K562 (cell line): Measurements from ENCODE around the gene VIPR2. TPM values are rescaled to one million over a fixed set of nuclear protein-coding genes. Genes with fewer than 3 reads are reported as not detected.

Source experiments
- BHLHE40 ChIP-seq: IDR thresholded peaks from 2 replicates; pipeline ENCODE4 v1.6.1; 2011; ENCODE audit warnings: low read length, improper control_type of control experiment
- CREB3L1 ChIP-seq: fragments of 450-650 bp; IDR thresholded peaks from 2 replicates; pipeline ENCODE4 v1.6.1; 2014; ENCODE audit warnings: low read depth, mild to moderate bottlenecking, moderate library complexity, borderline replicate concordance
- E2F6 ChIP-seq, 2 experiments: IDR thresholded peaks; 2 replicates each; pipeline ENCODE4 v1.6.1; 2011; ENCODE audit warnings: borderline replicate concordance in 1 of 2, control low read depth in 1 of 2, low read depth in 1 of 2, low read length in 1 of 2, mild to moderate bottlenecking in 1 of 2, mixed read lengths in 1 of 2, moderate library complexity in 1 of 2; ENCODE audit not compliant: insufficient read depth in 1 of 2, insufficient read length in 1 of 2, poor library complexity in 1 of 2, severe bottlenecking in 1 of 2; ENCODE audit errors: extremely low read depth in 1 of 2
- EP400 ChIP-seq: fragments of 450-650 bp; IDR thresholded peaks from 2 replicates; pipeline ENCODE4 v1.6.1; 2017; ENCODE audit warnings: antibody characterized with exemption, mild to moderate bottlenecking, moderate library complexity
- HDAC8 ChIP-seq: fragments of 450-650 bp; IDR thresholded peaks from 2 replicates; pipeline ENCODE4 v1.6.1; 2016; ENCODE audit warnings: mild to moderate bottlenecking, missing genetic modification characterization, moderate library complexity, missing compliant biosample characterization
- KLF6 ChIP-seq: fragments of 250-450 bp; sonication (Bioruptor Pico); IDR thresholded peaks from 2 replicates; pipeline ENCODE4 v1.4.0; 2020; ENCODE audit warnings: mild to moderate bottlenecking, moderate library complexity, borderline replicate concordance
- NR4A1 ChIP-seq, 2 experiments: fragments of 250-450 bp in 1 of 2; fragments of 450-650 bp in 1 of 2; sonication (Bioruptor Pico) in 1 of 2; IDR thresholded peaks; 2 replicates each; pipeline versions ENCODE4 v1.4.0 to v1.6.1; 2016 to 2020; ENCODE audit warnings: mild to moderate bottlenecking in 2 of 2, missing compliant biosample characterization in 1 of 2, missing genetic modification characterization in 1 of 2, moderate library complexity in 1 of 2
- POU5F1 ChIP-seq: fragments of 150-350 bp; IDR thresholded peaks from 2 replicates; pipeline ENCODE4 v1.6.1; 2014; ENCODE audit warnings: borderline replicate concordance, low read length, low read depth, mild to moderate bottlenecking; ENCODE audit not compliant: partially characterized antibody
- SMAD2 ChIP-seq: fragments of 150-350 bp; IDR thresholded peaks from 2 replicates; pipeline ENCODE4 v1.6.1; 2014; ENCODE audit warnings: low read depth, mild to moderate bottlenecking, low read length
- polyA plus RNA-seq, 8 experiments: library from polyadenylated mRNA; depleted of rRNA in 4 of 8; stranded (reverse) in 5 of 8; unstranded in 3 of 8; fragments of >200 nt; fragmentation: Nextera tagmentation in 2 of 8; fragmentation: Illumina TruSeq in 1 of 8; extraction: Ambion mirVana in 2 of 8; extraction: Trizol in 1 of 8; gene quantifications; 2 replicates each; pipeline versions ENCODE4 v1.2.1 to v1.2.3, GENCODE V29; 2011 to 2014; ENCODE audit warnings: inconsistent platforms in 1 of 8, missing spikeins in 1 of 8
- total RNA-seq, 7 experiments: library from RNA; depleted of rRNA in 6 of 7; stranded (reverse); fragments of >200 nt in 6 of 7; fragmentation: Illumina TruSeq in 2 of 7; extraction: Trizol in 2 of 7; gene quantifications; 2 replicates each; pipeline versions ENCODE4 v1.2.1 to v1.2.3, GENCODE V29; 2011 to 2021; ENCODE audit warnings: low replicate concordance in 1 of 7
- TF ChIP-seq, protein P1 (sequence below): sonication (generic); formaldehyde crosslinking; IDR thresholded peaks from 2 replicates; pipeline ENCODE4 v1.8.1; 2023; ENCODE audit warnings: mild to moderate bottlenecking, missing genetic modification reagents
- TF ChIP-seq, protein P2 (sequence below): fragments of 450-650 bp; IDR thresholded peaks from 2 replicates; pipeline ENCODE4 v1.6.1; 2017; ENCODE audit warnings: antibody characterized with exemption, mild to moderate bottlenecking
- TF ChIP-seq, protein P3 (sequence below): sonication (generic); formaldehyde crosslinking; IDR thresholded peaks from 2 replicates; pipeline ENCODE4 v1.8.0; 2022; ENCODE audit warnings: mild to moderate bottlenecking, missing genetic modification reagents

VIPR2 gene
- total and polyA plus RNA-seq, 9 of the 15 experiments (the other 6 are each of a cell fraction or from before 2014, with no cell fraction given), result 0.04 TPM; not detected in 8

- TF ChIP-seq, protein P1, sequence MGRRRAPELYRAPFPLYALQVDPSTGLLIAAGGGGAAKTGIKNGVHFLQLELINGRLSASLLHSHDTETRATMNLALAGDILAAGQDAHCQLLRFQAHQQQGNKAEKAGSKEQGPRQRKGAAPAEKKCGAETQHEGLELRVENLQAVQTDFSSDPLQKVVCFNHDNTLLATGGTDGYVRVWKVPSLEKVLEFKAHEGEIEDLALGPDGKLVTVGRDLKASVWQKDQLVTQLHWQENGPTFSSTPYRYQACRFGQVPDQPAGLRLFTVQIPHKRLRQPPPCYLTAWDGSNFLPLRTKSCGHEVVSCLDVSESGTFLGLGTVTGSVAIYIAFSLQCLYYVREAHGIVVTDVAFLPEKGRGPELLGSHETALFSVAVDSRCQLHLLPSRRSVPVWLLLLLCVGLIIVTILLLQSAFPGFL (CRISPR knock-in tag), result no peak
- TF ChIP-seq E2F6 (IDR thresholded peaks at IDR 0.05; ENCODE audit: borderline replicate concordance in 1 of 2, extremely low read depth in 1 of 2, insufficient read depth in 1 of 2, insufficient read length in 1 of 2, low read depth in 1 of 2, low read length in 1 of 2, poor library complexity in 1 of 2, severe bottlenecking in 1 of 2), result peak; percentile 82 to 95
- TF ChIP-seq BHLHE40, result no peak
- TF ChIP-seq, protein P2, sequence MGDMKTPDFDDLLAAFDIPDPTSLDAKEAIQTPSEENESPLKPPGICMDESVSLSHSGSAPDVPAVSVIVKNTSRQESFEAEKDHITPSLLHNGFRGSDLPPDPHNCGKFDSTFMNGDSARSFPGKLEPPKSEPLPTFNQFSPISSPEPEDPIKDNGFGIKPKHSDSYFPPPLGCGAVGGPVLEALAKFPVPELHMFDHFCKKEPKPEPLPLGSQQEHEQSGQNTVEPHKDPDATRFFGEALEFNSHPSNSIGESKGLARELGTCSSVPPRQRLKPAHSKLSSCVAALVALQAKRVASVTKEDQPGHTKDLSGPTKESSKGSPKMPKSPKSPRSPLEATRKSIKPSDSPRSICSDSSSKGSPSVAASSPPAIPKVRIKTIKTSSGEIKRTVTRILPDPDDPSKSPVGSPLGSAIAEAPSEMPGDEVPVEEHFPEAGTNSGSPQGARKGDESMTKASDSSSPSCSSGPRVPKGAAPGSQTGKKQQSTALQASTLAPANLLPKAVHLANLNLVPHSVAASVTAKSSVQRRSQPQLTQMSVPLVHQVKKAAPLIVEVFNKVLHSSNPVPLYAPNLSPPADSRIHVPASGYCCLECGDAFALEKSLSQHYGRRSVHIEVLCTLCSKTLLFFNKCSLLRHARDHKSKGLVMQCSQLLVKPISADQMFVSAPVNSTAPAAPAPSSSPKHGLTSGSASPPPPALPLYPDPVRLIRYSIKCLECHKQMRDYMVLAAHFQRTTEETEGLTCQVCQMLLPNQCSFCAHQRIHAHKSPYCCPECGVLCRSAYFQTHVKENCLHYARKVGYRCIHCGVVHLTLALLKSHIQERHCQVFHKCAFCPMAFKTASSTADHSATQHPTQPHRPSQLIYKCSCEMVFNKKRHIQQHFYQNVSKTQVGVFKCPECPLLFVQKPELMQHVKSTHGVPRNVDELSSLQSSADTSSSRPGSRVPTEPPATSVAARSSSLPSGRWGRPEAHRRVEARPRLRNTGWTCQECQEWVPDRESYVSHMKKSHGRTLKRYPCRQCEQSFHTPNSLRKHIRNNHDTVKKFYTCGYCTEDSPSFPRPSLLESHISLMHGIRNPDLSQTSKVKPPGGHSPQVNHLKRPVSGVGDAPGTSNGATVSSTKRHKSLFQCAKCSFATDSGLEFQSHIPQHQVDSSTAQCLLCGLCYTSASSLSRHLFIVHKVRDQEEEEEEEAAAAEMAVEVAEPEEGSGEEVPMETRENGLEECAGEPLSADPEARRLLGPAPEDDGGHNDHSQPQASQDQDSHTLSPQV, result peak; percentile 97
- TF ChIP-seq POU5F1, result no peak
- TF ChIP-seq EP400, result peak; percentile 66
- TF ChIP-seq, protein P3, sequence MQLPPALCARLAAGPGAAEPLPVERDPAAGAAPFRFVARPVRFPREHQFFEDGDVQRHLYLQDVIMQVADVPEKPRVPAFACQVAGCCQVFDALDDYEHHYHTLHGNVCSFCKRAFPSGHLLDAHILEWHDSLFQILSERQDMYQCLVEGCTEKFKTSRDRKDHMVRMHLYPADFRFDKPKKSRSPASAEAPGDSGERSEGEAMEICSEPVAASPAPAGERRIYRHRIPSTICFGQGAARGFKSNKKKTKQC (CRISPR knock-in tag), result peak; percentile 88
- TF ChIP-seq HDAC8 (tag), result no peak
- 0 out of 2 replicates have a peak, but pooled peaks have one; percentile 18 for TF ChIP-seq CREB3L1
- TF ChIP-seq KLF6 (CRISPR knock-in tag), result no peak
- no peak for TF ChIP-seq SMAD2
- no peak for TF ChIP-seq NR4A1 (CRISPR knock-in tag; IDR thresholded peaks at IDR 0.05)
- peak; percentile 65; the same call in 1 of the 2 replicates for TF ChIP-seq NR4A1 (tag; IDR thresholded peaks at IDR 0.05)
Observed at GRCh38 chr7:159005618-159006017, 139.0 kb downstream of the VIPR2 start (continued).
